NCI-H2196 treated with DMSO at 0.1 percent for 48 hours (cell line): ENCODE measurements around the gene GALNT2.

Source experiments
- DNase-seq: peaks from one replicate; lab custom pipeline; 2025; ENCODE audit not compliant: unreplicated experiment; lab: John Stamatoyannopoulos, UW

Gene GALNT2

GRCh38 chr1:230199034-230199433, 132.0 kb downstream of the GALNT2 start:
- no peak for DNase-seq

- no peak for DNase-seq
These were observed 132.5 kb downstream of the GALNT2 start for GRCh38 chr1:230199554-230199953.

GRCh38 chr1:230200276-230200675, 133.2 kb downstream of the GALNT2 start:
- DNase-seq, result no peak

- no peak for DNase-seq
These were observed 134.4 kb downstream of the GALNT2 start for GRCh38 chr1:230201445-230201844.

GRCh38 chr1:230204842-230205241, 137.8 kb downstream of the GALNT2 start:
- DNase-seq, result peak; percentile 69

GRCh38 chr1:230205719-230206198, 138.7 kb downstream of the GALNT2 start:
- DNase-seq, result no peak

GRCh38 chr1:230206207-230206606, 139.2 kb downstream of the GALNT2 start:
- DNase-seq, result no peak

GRCh38 chr1:230206976-230207375, 139.9 kb downstream of the GALNT2 start:
- DNase-seq, result no peak

GRCh38 chr1:230207598-230207997, 140.6 kb downstream of the GALNT2 start:
- DNase-seq, result no peak

- no peak for DNase-seq
These were observed 141.7 kb downstream of the GALNT2 start for GRCh38 chr1:230208619-230209261.

- no peak for DNase-seq
These were observed 143.4 kb downstream of the GALNT2 start for GRCh38 chr1:230210326-230210980.

- no peak for DNase-seq
These were observed 143.9 kb downstream of the GALNT2 start for GRCh38 chr1:230210981-230211336.

- DNase-seq, result no peak
These were observed 144.6 kb downstream of the GALNT2 start for GRCh38 chr1:230211436-230212145.

- no peak for DNase-seq
These were observed 145.4 kb downstream of the GALNT2 start for GRCh38 chr1:230212405-230212936.

- peak; percentile 78 for DNase-seq
These were observed 148.0 kb downstream of the GALNT2 start for GRCh38 chr1:230215031-230215430.

- DNase-seq, result no peak
These were observed 148.5 kb downstream of the GALNT2 start for GRCh38 chr1:230215529-230215928.

GRCh38 chr1:230216896-230217295, 149.9 kb downstream of the GALNT2 start:
- DNase-seq, result no peak

- no peak for DNase-seq
These were observed 151.6 kb downstream of the GALNT2 start for GRCh38 chr1:230218667-230219066.

- DNase-seq, result no peak
These were observed 152.4 kb downstream of the GALNT2 start for GRCh38 chr1:230219174-230220067.

GRCh38 chr1:230220478-230220877, 153.4 kb downstream of the GALNT2 start:
- no peak for DNase-seq

- no peak for DNase-seq
These were observed 153.9 kb downstream of the GALNT2 start for GRCh38 chr1:230220907-230221306.
